WTC11 (cell line): ENCODE data around the gene RPA3. TPM values are rescaled to one million over a fixed set of nuclear protein-coding genes. Genes with fewer than 3 reads are reported as not detected.

ENCODE experiments used
- ATAC-seq: fragments of 200-7000 bp; cut with Tn5 transposase; 2 replicates; pipeline ENCODE4 v1.10.0; 2021; ENCODE audit warnings: mild to moderate bottlenecking, moderate library complexity
- CTCF ChIA-PET: fragments of 300-600 bp; sonication (Branson Sonifier 250); formaldehyde crosslinking; loops from one replicate; lab custom pipeline; 2021; ENCODE audit warnings: antibody characterized with exemption; lab: Charles Lee
- POLR2A ChIA-PET: fragments of 350-600 bp; sonication (Branson Sonifier 250); formaldehyde crosslinking; loops from one replicate; lab custom pipeline; 2021; ENCODE audit warnings: antibody characterized with exemption; lab: Charles Lee
- DNase-seq: peaks from one replicate; pipeline ENCODE4 v3.0.0; 2021; ENCODE audit warnings: low spot score
- H3K27ac Mint-ChIP-seq: 2 replicates; pipeline ENCODE4 v1.8.0; 2021; ENCODE audit warnings: mixed read lengths
- H3K27me3 Mint-ChIP-seq: 2 replicates; pipeline ENCODE4 v1.8.0; 2021; ENCODE audit warnings: low read depth, mild to moderate bottlenecking, moderate library complexity, mixed read lengths
- H3K36me3 Mint-ChIP-seq: 2 replicates; pipeline ENCODE4 v1.8.0; 2021; ENCODE audit warnings: mixed read lengths
- H3K4me1 Mint-ChIP-seq: 2 replicates; pipeline ENCODE4 v1.8.0; 2022; ENCODE audit warnings: mixed read lengths
- H3K4me3 Mint-ChIP-seq: 2 replicates; pipeline ENCODE4 v1.8.0; 2021; ENCODE audit warnings: mild to moderate bottlenecking, moderate library complexity, mixed read lengths
- H3K9me3 Mint-ChIP-seq: 2 replicates; pipeline ENCODE4 v1.8.0; 2021; ENCODE audit warnings: mixed read lengths
- EMX1 ChIP-seq: fragments of 250-450 bp; sonication (Bioruptor Pico); IDR thresholded peaks from 2 replicates; pipeline ENCODE4 v1.8.0; 2021; ENCODE audit warnings: mild to moderate bottlenecking
- FOXP1 ChIP-seq: sonication (generic); formaldehyde crosslinking; IDR thresholded peaks from 2 replicates; pipeline ENCODE4 v1.8.0; 2022; ENCODE audit warnings: missing genetic modification reagents, mild to moderate bottlenecking, moderate library complexity, borderline replicate concordance
- PRRX2 ChIP-seq: fragments of 250-450 bp; sonication (Bioruptor Pico); IDR thresholded peaks from 2 replicates; pipeline ENCODE4 v1.8.0; 2021; ENCODE audit warnings: mild to moderate bottlenecking
- TEAD4 ChIP-seq: sonication (generic); formaldehyde crosslinking; IDR thresholded peaks from 2 replicates; pipeline ENCODE4 v1.8.0; 2022; ENCODE audit warnings: mild to moderate bottlenecking, missing genetic modification reagents
- ZBTB21 ChIP-seq: sonication (generic); formaldehyde crosslinking; IDR thresholded peaks from 2 replicates; pipeline ENCODE4 v1.8.1; 2023; ENCODE audit warnings: mild to moderate bottlenecking, missing genetic modification reagents, borderline replicate concordance
- ZBTB43 ChIP-seq: sonication (generic); formaldehyde crosslinking; IDR thresholded peaks from 2 replicates; pipeline ENCODE4 v1.8.1; 2023; ENCODE audit warnings: mild to moderate bottlenecking, missing genetic modification reagents
- ZNF121 ChIP-seq: sonication (generic); formaldehyde crosslinking; IDR thresholded peaks from 2 replicates; pipeline ENCODE4 v1.8.0; 2023; ENCODE audit warnings: missing genetic modification reagents
- ZNF138 ChIP-seq: sonication (generic); formaldehyde crosslinking; conservative IDR thresholded peaks from 2 replicates; pipeline ENCODE4 v1.8.1; 2022; ENCODE audit warnings: mild to moderate bottlenecking, moderate library complexity, missing genetic modification reagents
- ZNF232 ChIP-seq: sonication (generic); formaldehyde crosslinking; IDR thresholded peaks from 2 replicates; pipeline ENCODE4 v1.8.0; 2022; ENCODE audit warnings: mild to moderate bottlenecking, missing genetic modification reagents
- total RNA-seq: library from RNA; stranded (reverse); gene quantifications from 3 replicates; pipeline ENCODE4 v1.2.3, GENCODE V29; 2021
- TF ChIP-seq, protein P1 (sequence below): fragments of 250-450 bp; sonication (Bioruptor Pico); IDR thresholded peaks from 2 replicates; pipeline ENCODE4 v1.9.0; 2021; ENCODE audit warnings: mild to moderate bottlenecking
- TF ChIP-seq, protein P2 (sequence below): fragments of 250-450 bp; sonication (Bioruptor Pico); IDR thresholded peaks from 2 replicates; pipeline ENCODE4 v1.8.0; 2021; ENCODE audit warnings: mild to moderate bottlenecking
- TF ChIP-seq, protein P3 (sequence below): fragments of 250-450 bp; sonication (Bioruptor Pico); IDR thresholded peaks from 2 replicates; pipeline ENCODE4 v2.1.2; 2022; ENCODE audit warnings: mild to moderate bottlenecking, moderate library complexity

Gene RPA3
- total RNA-seq, 1 experiment from 2014 or later: 97.8 TPM

- H3K4me1 Mint-ChIP-seq: peaks cover 8% of the 10 kb centered on the region
- H3K27ac Mint-ChIP-seq: no peak overlapping the region
- POLR2A ChIA-PET: no interaction called here
- TF ChIP-seq ZBTB43 (CRISPR knock-in tag): no peak
- no peak for TF ChIP-seq ZNF121
- TF ChIP-seq, all 79 proteins: peak for 0
- no peaks in the 10 kb centered on the region for H3K27me3 Mint-ChIP-seq
- no peak for ATAC-seq
- no peak overlapping the region for H3K4me3 Mint-ChIP-seq
- DNase-seq: no peak
- H3K9me3 Mint-ChIP-seq: peaks cover 7% of the 10 kb centered on the region
- CTCF ChIA-PET: no interaction called here
- H3K36me3 Mint-ChIP-seq: peaks cover 6% of the 10 kb centered on the region
Measured at GRCh38 chr7:7673240-7673550, 45.2 kb downstream of the RPA3 start.

DNA sequence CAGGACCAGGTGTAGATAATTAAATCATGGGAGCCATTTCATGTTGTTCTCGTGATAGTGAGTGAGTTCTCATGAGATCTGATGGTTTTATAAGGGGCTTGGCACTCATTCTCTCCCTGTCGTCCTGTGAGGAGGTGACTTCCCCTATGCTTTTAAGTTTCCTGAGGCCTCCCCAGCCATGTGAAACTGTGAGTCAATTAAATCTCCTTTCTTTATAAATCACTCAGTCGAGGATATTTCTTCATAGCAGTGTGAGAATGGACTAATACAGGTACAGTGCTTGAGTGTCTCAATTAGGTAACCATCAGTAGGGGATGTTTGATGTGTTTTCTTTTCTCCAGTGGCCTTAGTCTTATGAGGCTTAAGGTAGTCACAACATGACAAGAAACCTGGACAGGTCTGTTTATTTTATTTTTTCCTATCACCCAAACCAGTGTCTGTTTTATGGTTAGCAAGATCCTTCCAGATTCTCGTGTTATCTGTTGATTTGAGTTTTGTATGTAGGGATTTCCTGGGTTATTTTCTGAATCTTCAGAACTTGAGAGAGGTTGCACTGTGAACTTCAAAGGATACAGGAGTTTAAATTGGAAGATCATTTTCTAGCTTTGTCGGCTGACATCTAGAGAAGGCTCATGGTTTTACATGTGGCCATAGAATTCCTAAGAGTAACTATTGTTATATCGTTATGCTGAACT is 45.7 kb downstream of the RPA3 start:
- Mint-ChIP-seq H3K4me3 (no peak overlapping the region), H3K36me3 (peaks cover 2% of the 10 kb centered on the region; the same call in 1 of the 2 replicates), H3K27ac (no peak overlapping the region), H3K4me1 (peaks cover 8% of the 10 kb centered on the region), H3K9me3 (peaks cover 3% of the 10 kb centered on the region), H3K27me3 (no peaks in the 10 kb centered on the region)
- DNase-seq (no peak), ATAC-seq (no peak)
- POLR2A ChIA-PET: no interaction called here
- TF ChIP-seq TEAD4 (CRISPR knock-in tag) (no peak), ZBTB43 (CRISPR knock-in tag) (no peak), ZBTB21 (CRISPR knock-in tag) (no peak)
- CTCF ChIA-PET: no interaction called here

DNA sequence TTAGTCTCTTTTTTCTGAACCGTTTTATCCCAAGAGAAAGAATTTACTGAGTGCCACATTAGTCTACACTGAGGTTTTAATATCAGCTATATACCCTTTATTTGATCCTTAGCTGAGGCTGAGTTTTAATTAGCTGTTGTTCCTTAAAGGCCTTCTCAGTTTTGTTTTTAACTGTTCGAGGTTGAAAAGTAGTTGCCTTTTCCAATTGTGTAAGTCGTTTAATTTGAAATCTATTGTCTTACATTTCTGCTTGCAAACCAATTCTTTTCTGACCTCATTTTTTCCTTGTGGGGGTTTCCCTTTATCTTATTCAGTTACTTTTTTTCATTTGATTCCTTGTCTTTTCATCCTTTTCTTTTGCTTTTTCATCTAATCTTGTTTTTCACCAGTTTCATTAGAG is 47.0 kb downstream of the RPA3 start:
- Mint-ChIP-seq H3K4me3 (no peak overlapping the region), H3K27me3 (no peaks in the 10 kb centered on the region), H3K9me3 (no peaks in the 10 kb centered on the region; the same call in 1 of the 2 replicates), H3K4me1 (peaks cover 8% of the 10 kb centered on the region), H3K27ac (no peak overlapping the region), H3K36me3 (no peaks in the 10 kb centered on the region)
- POLR2A ChIA-PET: no interaction called here
- CTCF ChIA-PET: interaction anchor here (0.7 kb wide), 1 partner anchor 9 kb away, joined by 3 read pairs; no protein-coding TSS in a partner anchor
- TF ChIP-seq ZNF232 (CRISPR knock-in tag) (no peak), ZNF138 (CRISPR knock-in tag) (no peak), EMX1 (no peak), FOXP1 (CRISPR knock-in tag) (no peak)
- TF ChIP-seq, protein P1, sequence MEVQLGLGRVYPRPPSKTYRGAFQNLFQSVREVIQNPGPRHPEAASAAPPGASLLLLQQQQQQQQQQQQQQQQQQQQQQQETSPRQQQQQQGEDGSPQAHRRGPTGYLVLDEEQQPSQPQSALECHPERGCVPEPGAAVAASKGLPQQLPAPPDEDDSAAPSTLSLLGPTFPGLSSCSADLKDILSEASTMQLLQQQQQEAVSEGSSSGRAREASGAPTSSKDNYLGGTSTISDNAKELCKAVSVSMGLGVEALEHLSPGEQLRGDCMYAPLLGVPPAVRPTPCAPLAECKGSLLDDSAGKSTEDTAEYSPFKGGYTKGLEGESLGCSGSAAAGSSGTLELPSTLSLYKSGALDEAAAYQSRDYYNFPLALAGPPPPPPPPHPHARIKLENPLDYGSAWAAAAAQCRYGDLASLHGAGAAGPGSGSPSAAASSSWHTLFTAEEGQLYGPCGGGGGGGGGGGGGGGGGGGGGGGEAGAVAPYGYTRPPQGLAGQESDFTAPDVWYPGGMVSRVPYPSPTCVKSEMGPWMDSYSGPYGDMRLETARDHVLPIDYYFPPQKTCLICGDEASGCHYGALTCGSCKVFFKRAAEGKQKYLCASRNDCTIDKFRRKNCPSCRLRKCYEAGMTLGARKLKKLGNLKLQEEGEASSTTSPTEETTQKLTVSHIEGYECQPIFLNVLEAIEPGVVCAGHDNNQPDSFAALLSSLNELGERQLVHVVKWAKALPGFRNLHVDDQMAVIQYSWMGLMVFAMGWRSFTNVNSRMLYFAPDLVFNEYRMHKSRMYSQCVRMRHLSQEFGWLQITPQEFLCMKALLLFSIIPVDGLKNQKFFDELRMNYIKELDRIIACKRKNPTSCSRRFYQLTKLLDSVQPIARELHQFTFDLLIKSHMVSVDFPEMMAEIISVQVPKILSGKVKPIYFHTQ (CRISPR knock-in tag): no peak
- TF ChIP-seq, protein P2, sequence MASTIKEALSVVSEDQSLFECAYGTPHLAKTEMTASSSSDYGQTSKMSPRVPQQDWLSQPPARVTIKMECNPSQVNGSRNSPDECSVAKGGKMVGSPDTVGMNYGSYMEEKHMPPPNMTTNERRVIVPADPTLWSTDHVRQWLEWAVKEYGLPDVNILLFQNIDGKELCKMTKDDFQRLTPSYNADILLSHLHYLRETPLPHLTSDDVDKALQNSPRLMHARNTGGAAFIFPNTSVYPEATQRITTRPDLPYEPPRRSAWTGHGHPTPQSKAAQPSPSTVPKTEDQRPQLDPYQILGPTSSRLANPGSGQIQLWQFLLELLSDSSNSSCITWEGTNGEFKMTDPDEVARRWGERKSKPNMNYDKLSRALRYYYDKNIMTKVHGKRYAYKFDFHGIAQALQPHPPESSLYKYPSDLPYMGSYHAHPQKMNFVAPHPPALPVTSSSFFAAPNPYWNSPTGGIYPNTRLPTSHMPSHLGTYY (CRISPR knock-in tag): no peak
- ATAC-seq: no peak
- no peak for DNase-seq

DNA sequence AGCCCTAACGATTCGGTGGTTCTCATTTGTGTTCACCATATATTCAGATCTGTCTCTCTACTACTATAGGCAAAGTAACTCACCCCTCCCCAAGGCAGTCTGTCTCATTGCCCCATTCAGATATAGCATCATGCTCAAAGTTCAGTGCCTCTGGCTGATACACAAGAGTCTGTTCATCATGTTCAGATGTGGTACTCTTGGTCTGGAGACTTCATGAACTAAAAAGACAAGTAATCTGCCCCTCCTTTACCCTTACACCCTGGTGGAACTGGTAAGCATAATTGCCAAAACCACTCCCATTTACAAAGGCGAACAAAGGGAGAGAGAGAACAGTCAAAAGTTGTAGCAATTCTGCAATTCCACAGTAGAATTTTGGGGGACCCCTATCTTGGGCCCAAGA is 47.9 kb downstream of the RPA3 start:
- Mint-ChIP-seq H3K27ac (0 out of 2 replicates have a peak overlapping the region, but pooled peaks have one; percentile 53), H3K27me3 (no peaks in the 10 kb centered on the region)
- no peak for ATAC-seq
- TF ChIP-seq, protein P3, sequence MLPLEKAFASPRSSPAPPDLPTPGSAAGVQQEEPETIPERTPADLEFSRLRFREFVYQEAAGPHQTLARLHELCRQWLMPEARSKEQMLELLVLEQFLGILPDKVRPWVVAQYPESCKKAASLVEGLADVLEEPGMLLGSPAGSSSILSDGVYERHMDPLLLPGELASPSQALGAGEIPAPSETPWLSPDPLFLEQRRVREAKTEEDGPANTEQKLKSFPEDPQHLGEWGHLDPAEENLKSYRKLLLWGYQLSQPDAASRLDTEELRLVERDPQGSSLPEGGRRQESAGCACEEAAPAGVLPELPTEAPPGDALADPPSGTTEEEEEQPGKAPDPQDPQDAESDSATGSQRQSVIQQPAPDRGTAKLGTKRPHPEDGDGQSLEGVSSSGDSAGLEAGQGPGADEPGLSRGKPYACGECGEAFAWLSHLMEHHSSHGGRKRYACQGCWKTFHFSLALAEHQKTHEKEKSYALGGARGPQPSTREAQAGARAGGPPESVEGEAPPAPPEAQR (CRISPR knock-in tag): no peak
- TF ChIP-seq PRRX2 (CRISPR knock-in tag): no peak
- TF ChIP-seq, all 79 proteins: peak for 0
- peaks cover 10% of the 10 kb centered on the region for H3K4me1 Mint-ChIP-seq
- H3K36me3 Mint-ChIP-seq: no peaks in the 10 kb centered on the region
- ChIA-PET CTCF (interaction anchor here (0.7 kb wide), 1 partner anchor 8 kb away, joined by 3 read pairs; no protein-coding TSS in a partner anchor), POLR2A (no interaction called here)
- no peaks in the 10 kb centered on the region; the same call in 1 of the 2 replicates for H3K9me3 Mint-ChIP-seq
- H3K4me3 Mint-ChIP-seq: no peak overlapping the region
- DNase-seq: no peak
